HL-60 (cell line): Measurements from ENCODE around the gene CRYZL1.

Source experiments
- DNase-seq, 2 experiments: peaks; one replicate each; pipeline ENCODE4 v3.0.0-alpha.2; 2010 to 2020; ENCODE audit warnings: low read depth in 1 of 2, low spot score in 1 of 2
- H3K27ac ChIP-seq: fragments of 250-450 bp; sonication (Bioruptor Pico); replicated peaks from 2 replicates; pipeline ENCODE4 v1.5.1; 2020; ENCODE audit warnings: mild to moderate bottlenecking, moderate library complexity
- H3K27me3 ChIP-seq: fragments of 250-450 bp; sonication (Bioruptor Pico); 2 replicates; pipeline ENCODE4 v1.5.1; 2021; ENCODE audit warnings: mild to moderate bottlenecking, moderate library complexity; ENCODE audit not compliant: insufficient read depth, poor library complexity, severe bottlenecking
- H3K4me3 ChIP-seq: replicated peaks from 2 replicates; pipeline ENCODE4 v1.5.1; 2011; ENCODE audit warnings: mild to moderate bottlenecking, control low read depth, low read length; ENCODE audit not compliant: insufficient read depth
- GABPA ChIP-seq: IDR thresholded peaks from 2 replicates; pipeline ENCODE4 v1.6.1; 2012; ENCODE audit warnings: low read depth
- POLR2AphosphoS5 ChIP-seq: IDR thresholded peaks from 2 replicates; pipeline ENCODE4 v1.6.1; 2012; ENCODE audit warnings: low read depth
- SPI1 ChIP-seq: IDR thresholded peaks from 2 replicates; pipeline ENCODE4 v1.6.1; 2012; ENCODE audit warnings: low read depth, mild to moderate bottlenecking, borderline replicate concordance
- TF ChIP-seq, protein P1 (sequence below): IDR thresholded peaks from one replicate; pipeline ENCODE4 v1.5.1; 2011; ENCODE audit warnings: low read length, control low read depth, inconsistent platforms; ENCODE audit not compliant: insufficient read depth
- TF ChIP-seq, protein P2 (sequence below): IDR thresholded peaks from 2 replicates; pipeline ENCODE4 v1.6.1; 2012; ENCODE audit warnings: low read depth; ENCODE audit not compliant: insufficient replicate concordance

Gene CRYZL1

DNA sequence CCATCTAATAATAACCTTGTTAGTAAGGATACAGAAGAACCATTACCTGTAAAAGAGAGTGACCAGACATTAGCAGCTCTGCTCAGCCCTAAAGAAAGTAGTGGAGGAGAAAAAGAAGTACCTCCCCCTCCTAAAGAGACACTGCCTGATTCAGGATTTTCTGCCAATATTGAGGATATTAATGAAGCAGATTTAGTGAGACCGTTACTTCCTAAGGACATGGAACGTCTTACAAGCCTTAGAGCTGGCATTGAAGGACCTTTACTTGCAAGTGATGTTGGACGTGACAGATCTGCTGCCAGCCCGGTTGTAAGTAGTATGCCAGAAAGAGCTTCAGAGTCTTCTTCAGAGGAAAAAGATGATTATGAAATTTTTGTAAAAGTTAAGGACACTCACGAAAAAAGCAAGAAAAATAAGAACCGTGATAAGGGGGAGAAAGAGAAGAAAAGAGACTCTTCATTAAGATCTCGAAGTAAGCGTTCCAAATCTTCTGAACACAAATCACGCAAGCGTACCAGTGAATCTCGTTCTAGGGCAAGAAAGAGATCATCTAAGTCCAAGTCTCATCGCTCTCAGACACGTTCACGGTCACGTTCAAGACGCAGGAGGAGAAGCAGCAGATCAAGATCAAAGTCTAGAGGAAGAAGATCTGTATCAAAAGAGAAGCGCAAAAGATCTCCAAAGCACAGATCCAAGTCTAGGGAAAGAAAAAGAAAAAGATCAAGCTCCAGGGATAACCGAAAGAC lies 87.1 kb downstream of the CRYZL1 start:
- no peak overlapping the region for H3K27ac ChIP-seq
- TF ChIP-seq SPI1 (no peak), POLR2AphosphoS5 (no peak), GABPA (no peak)
- TF ChIP-seq, protein P1, sequence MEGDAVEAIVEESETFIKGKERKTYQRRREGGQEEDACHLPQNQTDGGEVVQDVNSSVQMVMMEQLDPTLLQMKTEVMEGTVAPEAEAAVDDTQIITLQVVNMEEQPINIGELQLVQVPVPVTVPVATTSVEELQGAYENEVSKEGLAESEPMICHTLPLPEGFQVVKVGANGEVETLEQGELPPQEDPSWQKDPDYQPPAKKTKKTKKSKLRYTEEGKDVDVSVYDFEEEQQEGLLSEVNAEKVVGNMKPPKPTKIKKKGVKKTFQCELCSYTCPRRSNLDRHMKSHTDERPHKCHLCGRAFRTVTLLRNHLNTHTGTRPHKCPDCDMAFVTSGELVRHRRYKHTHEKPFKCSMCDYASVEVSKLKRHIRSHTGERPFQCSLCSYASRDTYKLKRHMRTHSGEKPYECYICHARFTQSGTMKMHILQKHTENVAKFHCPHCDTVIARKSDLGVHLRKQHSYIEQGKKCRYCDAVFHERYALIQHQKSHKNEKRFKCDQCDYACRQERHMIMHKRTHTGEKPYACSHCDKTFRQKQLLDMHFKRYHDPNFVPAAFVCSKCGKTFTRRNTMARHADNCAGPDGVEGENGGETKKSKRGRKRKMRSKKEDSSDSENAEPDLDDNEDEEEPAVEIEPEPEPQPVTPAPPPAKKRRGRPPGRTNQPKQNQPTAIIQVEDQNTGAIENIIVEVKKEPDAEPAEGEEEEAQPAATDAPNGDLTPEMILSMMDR, result no peak
- TF ChIP-seq, protein P2, sequence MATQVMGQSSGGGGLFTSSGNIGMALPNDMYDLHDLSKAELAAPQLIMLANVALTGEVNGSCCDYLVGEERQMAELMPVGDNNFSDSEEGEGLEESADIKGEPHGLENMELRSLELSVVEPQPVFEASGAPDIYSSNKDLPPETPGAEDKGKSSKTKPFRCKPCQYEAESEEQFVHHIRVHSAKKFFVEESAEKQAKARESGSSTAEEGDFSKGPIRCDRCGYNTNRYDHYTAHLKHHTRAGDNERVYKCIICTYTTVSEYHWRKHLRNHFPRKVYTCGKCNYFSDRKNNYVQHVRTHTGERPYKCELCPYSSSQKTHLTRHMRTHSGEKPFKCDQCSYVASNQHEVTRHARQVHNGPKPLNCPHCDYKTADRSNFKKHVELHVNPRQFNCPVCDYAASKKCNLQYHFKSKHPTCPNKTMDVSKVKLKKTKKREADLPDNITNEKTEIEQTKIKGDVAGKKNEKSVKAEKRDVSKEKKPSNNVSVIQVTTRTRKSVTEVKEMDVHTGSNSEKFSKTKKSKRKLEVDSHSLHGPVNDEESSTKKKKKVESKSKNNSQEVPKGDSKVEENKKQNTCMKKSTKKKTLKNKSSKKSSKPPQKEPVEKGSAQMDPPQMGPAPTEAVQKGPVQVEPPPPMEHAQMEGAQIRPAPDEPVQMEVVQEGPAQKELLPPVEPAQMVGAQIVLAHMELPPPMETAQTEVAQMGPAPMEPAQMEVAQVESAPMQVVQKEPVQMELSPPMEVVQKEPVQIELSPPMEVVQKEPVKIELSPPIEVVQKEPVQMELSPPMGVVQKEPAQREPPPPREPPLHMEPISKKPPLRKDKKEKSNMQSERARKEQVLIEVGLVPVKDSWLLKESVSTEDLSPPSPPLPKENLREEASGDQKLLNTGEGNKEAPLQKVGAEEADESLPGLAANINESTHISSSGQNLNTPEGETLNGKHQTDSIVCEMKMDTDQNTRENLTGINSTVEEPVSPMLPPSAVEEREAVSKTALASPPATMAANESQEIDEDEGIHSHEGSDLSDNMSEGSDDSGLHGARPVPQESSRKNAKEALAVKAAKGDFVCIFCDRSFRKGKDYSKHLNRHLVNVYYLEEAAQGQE, result no peak

DNA sequence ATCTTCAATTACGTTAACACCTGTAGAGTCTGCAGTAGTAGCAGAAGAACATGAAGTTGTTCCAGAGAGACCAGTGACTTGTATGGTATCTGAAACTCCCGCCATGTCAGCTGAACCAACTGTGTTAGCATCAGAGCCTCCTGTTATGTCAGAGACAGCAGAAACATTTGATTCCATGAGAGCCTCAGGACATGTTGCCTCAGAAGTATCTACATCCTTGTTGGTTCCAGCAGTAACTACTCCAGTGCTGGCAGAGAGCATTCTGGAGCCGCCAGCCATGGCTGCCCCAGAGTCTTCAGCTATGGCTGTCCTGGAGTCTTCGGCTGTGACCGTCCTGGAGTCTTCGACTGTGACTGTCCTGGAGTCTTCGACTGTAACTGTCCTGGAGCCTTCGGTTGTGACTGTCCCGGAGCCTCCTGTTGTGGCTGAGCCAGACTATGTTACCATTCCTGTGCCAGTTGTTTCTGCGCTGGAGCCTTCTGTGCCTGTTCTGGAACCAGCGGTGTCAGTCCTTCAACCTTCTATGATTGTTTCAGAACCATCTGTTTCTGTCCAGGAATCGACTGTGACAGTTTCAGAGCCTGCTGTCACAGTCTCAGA lies 88.4 kb downstream of the CRYZL1 start:
- Histone ChIP-seq H3K27me3 (no peaks in the 10 kb centered on the region), H3K4me3 (no peak overlapping the region), H3K27ac (no peak overlapping the region)
- TF ChIP-seq, protein P1, result no peak
- TF ChIP-seq, protein P2, result no peak
- no peak for TF ChIP-seq SPI1
- TF ChIP-seq POLR2AphosphoS5, result no peak; the same call in 1 of the 2 replicates
- TF ChIP-seq GABPA, result no peak
- DNase-seq, result no peak

More for the DNA sequence above, 87.1 kb downstream of the CRYZL1 start:
- Histone ChIP-seq H3K4me3 (no peak overlapping the region), H3K27me3 (no peaks in the 10 kb centered on the region)
- DNase-seq, result no peak

DNA sequence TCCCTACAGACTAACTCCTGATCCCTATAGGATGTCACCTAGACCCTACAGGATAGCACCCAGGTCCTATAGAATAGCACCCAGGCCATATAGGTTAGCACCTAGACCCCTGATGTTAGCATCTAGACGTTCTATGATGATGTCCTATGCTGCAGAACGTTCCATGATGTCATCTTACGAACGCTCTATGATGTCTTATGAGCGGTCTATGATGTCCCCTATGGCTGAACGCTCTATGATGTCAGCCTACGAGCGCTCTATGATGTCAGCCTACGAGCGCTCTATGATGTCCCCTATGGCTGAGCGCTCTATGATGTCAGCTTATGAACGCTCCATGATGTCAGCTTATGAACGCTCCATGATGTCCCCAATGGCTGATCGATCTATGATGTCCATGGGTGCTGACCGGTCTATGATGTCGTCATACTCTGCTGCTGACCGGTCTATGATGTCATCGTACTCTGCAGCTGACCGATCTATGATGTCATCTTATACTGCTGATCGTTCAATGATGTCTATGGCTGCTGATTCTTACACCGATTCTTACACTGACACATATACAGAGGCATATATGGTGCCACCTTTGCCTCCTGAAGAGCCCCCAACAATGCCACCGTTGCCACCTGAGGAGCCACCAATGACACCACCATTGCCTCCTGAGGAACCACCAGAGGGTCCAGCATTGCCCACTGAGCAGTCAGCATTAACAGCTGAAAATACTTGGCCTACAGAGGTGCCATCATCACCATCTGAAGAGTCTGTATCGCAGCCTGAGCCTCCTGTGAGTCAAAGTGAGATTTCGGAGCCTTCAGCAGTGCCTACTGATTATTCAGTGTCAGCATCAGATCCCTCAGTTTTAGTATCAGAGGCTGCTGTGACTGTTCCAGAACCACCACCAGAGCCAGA lies 89.2 kb downstream of the CRYZL1 start:
- H3K4me3 ChIP-seq, result no peak overlapping the region
- no peak overlapping the region for H3K27ac ChIP-seq
- no peak for DNase-seq
- TF ChIP-seq, protein P1, result no peak
- TF ChIP-seq POLR2AphosphoS5, result peak; percentile 45
- H3K27me3 ChIP-seq, result no peaks in the 10 kb centered on the region
